Activated naive CD4-positive, alpha-beta T cell treated with anti-CD3 and anti-CD28 coated beads for 36 hours (primary cell): Measurements from ENCODE around the gene PPARA. TPM values are rescaled to one million over a fixed set of nuclear protein-coding genes. Genes with fewer than 3 reads are reported as not detected.

Source experiments
- CTCF ChIA-PET: fragments of 350-600 bp; sonication (Branson Sonifier 250); formaldehyde crosslinking; loops from one replicate; lab custom pipeline; 2021; ENCODE audit warnings: antibody characterized with exemption; lab: Charles Lee
- DNase-seq: peaks from one replicate; pipeline ENCODE4 v3.0.0-alpha.2; 2020
- H3K27ac Mint-ChIP-seq: one replicate; pipeline ENCODE4 v1.8.0; 2021; ENCODE audit warnings: mild to moderate bottlenecking, mixed read lengths
- H3K27me3 Mint-ChIP-seq: one replicate; pipeline ENCODE4 v1.8.0; 2021; ENCODE audit warnings: low read depth, mixed read lengths
- H3K36me3 Mint-ChIP-seq: one replicate; pipeline ENCODE4 v1.8.0; 2021; ENCODE audit warnings: low read depth, mixed read lengths
- H3K4me1 Mint-ChIP-seq: one replicate; pipeline ENCODE4 v1.8.0; 2021; ENCODE audit warnings: low read depth, mixed read lengths
- H3K4me3 Mint-ChIP-seq: one replicate; pipeline ENCODE4 v1.8.0; 2021; ENCODE audit warnings: mild to moderate bottlenecking, moderate library complexity, mixed read lengths
- H3K9me3 Mint-ChIP-seq: one replicate; pipeline ENCODE4 v1.8.0; 2021; ENCODE audit warnings: mixed read lengths
- intact Hi-C: fragments of 100-400 bp; cut with micrococcal nuclease; formaldehyde crosslinking; loops from one replicate; pipeline ENCODE4 v1.15.1; 2023
- total RNA-seq, 2 experiments: library from RNA; stranded (reverse); gene quantifications; one replicate each; pipeline ENCODE4 v1.2.3, GENCODE V29; 2021

PPARA gene
- 1 to 10 TPM; 4.9 to 6.5 TPM for total RNA-seq

- intact Hi-C loops, result no loop called here
- CTCF ChIA-PET, result no interaction called here
- H3K36me3 Mint-ChIP-seq, result peaks cover 3% of the 10 kb centered on the region
Measured at GRCh38 chr22:46150034-46150654, at the start of gene PPARA. Gene PPARA (plus strand): TSS chr22:46150526. CDS start chr22:46198384, 47,858 bp downstream.

DNA sequence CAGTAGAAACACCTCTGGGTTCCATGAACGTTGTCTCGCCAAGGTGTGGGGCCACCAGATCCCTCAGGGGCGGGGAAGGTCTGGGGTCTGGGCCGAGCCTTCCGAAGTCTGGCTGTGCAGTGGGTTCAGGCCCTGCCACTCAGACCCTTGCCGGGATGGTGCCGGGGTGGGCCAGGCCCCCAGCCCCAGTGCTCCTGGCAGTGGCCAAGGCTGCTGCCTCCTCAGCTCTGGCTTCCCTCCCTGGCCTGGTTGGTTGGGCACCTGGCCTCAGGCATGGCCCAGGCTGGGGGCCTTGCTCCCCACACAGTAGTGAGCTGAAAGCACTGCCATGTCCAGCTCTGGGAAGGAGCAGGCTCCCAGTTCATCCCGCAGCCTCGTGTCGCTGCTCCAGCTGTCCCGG, 48.2 kb upstream of the PPARA start:
- H3K9me3 Mint-ChIP-seq, result no peaks in the 10 kb centered on the region

More at GRCh38 chr22:46150034-46150654, at the start of gene PPARA:
- DNase-seq, result peak; percentile 79
- H3K27me3 Mint-ChIP-seq, result peaks cover 8% of the 10 kb centered on the region
- peak within 1 kb of the TSS; percentile 76 for H3K4me3 Mint-ChIP-seq
- H3K27ac Mint-ChIP-seq, result no peak within 1 kb of the TSS
- peaks cover 10% of the 10 kb centered on the region for H3K4me1 Mint-ChIP-seq
- H3K9me3 Mint-ChIP-seq, result no peaks in the 10 kb centered on the region

GRCh38 chr22:46102752-46103151, 47.6 kb upstream of the PPARA start:
- CTCF ChIA-PET, result no interaction called here
- H3K27me3 Mint-ChIP-seq, result no peaks in the 10 kb centered on the region
- no peak for DNase-seq
- H3K4me3 Mint-ChIP-seq, result no peak overlapping the region
- H3K27ac Mint-ChIP-seq, result no peak overlapping the region
- no peaks in the 10 kb centered on the region for H3K9me3 Mint-ChIP-seq
- H3K36me3 Mint-ChIP-seq, result no peaks in the 10 kb centered on the region
- intact Hi-C loops, result no loop called here
- H3K4me1 Mint-ChIP-seq, result no peaks in the 10 kb centered on the region

More for the DNA sequence above, 48.2 kb upstream of the PPARA start:
- CTCF ChIA-PET, result no interaction called here
- Mint-ChIP-seq H3K27ac (no peak overlapping the region), H3K4me1 (no peaks in the 10 kb centered on the region), H3K4me3 (no peak overlapping the region), H3K36me3 (no peaks in the 10 kb centered on the region), H3K27me3 (no peaks in the 10 kb centered on the region)
- intact Hi-C loops, result no loop called here
- no peak for DNase-seq

- no peaks in the 10 kb centered on the region for H3K9me3 Mint-ChIP-seq
- DNase-seq, result no peak
- H3K4me3 Mint-ChIP-seq, result no peak overlapping the region
- no peaks in the 10 kb centered on the region for H3K36me3 Mint-ChIP-seq
- CTCF ChIA-PET, result no interaction called here
- intact Hi-C loops, result no loop called here
- H3K4me1 Mint-ChIP-seq, result no peaks in the 10 kb centered on the region
- no peaks in the 10 kb centered on the region for H3K27me3 Mint-ChIP-seq
- no peak overlapping the region for H3K27ac Mint-ChIP-seq
Measured at GRCh38 chr22:46103181-46103580, 47.1 kb upstream of the PPARA start.

DNA sequence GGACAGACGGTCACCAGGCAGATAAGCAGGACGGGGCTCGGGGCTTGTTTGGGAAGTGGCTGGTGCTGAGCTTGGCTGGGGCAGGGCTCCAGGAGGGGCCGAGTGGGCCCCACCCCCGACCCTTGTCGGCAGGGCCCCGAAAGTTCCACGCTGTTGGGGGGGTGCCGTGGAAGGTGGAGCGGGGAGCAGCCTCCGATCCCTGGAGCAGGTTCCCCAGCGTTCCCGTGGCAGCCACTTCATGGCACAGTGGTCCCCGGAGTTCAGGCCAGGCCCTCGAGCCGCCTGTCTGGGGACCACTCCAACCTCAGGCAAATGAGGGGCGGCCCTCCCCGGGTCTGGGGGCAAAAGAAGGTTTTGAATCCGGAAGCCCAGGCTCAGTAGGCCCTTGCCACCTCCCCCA, 46.7 kb upstream of the PPARA start:
- Mint-ChIP-seq H3K36me3 (no peaks in the 10 kb centered on the region), H3K9me3 (no peaks in the 10 kb centered on the region), H3K4me1 (no peaks in the 10 kb centered on the region), H3K4me3 (no peak overlapping the region), H3K27ac (no peak overlapping the region), H3K27me3 (no peaks in the 10 kb centered on the region)
- intact Hi-C loops, result no loop called here
- DNase-seq, result no peak
- CTCF ChIA-PET, result no interaction called here

- CTCF ChIA-PET, result no interaction called here
- intact Hi-C loops, result no loop called here
- no peak overlapping the region for H3K4me3 Mint-ChIP-seq
- no peak for DNase-seq
- H3K9me3 Mint-ChIP-seq, result no peaks in the 10 kb centered on the region
- H3K27me3 Mint-ChIP-seq, result no peaks in the 10 kb centered on the region
- no peaks in the 10 kb centered on the region for H3K4me1 Mint-ChIP-seq
- no peaks in the 10 kb centered on the region for H3K36me3 Mint-ChIP-seq
- H3K27ac Mint-ChIP-seq, result no peak overlapping the region
Measured at GRCh38 chr22:46104170-46104880, 46.0 kb upstream of the PPARA start.

DNA sequence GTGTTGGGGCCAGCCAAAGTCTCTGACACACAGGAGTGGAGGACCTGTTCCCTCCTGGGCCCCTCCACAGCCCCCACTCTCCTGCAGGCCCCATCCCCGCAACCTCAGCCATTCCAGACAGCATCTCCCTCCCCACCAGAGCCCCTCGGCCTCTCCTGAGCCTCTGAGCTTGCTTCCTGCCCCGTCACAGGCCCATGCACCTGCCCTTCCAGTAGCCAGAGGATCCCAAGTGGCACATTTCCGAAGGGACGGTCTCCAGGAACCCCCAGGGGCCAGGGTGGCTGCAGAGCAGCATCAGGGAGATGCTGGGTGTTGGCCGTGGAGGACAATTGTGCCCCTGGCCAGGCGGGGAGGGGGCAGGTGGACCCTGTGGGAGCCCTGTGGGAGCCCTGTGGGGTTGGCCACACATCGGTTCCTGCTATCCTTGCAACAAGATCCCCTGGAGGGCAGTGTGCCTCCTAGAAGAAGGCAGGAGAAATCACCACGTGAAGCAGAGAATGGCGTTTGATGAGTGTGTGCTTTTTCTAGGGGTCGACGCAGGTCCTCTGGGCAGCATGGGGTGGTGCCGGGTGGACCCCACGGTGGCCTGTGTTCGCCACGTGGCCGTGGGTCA, 45.3 kb upstream of the PPARA start:
- H3K4me3 Mint-ChIP-seq, result no peak overlapping the region
- no peaks in the 10 kb centered on the region for H3K36me3 Mint-ChIP-seq
- H3K4me1 Mint-ChIP-seq, result no peaks in the 10 kb centered on the region
- no peak for DNase-seq
- no peak overlapping the region for H3K27ac Mint-ChIP-seq
- no peaks in the 10 kb centered on the region for H3K27me3 Mint-ChIP-seq
- CTCF ChIA-PET, result no interaction called here
- no peaks in the 10 kb centered on the region for H3K9me3 Mint-ChIP-seq
- intact Hi-C loops, result no loop called here

DNA sequence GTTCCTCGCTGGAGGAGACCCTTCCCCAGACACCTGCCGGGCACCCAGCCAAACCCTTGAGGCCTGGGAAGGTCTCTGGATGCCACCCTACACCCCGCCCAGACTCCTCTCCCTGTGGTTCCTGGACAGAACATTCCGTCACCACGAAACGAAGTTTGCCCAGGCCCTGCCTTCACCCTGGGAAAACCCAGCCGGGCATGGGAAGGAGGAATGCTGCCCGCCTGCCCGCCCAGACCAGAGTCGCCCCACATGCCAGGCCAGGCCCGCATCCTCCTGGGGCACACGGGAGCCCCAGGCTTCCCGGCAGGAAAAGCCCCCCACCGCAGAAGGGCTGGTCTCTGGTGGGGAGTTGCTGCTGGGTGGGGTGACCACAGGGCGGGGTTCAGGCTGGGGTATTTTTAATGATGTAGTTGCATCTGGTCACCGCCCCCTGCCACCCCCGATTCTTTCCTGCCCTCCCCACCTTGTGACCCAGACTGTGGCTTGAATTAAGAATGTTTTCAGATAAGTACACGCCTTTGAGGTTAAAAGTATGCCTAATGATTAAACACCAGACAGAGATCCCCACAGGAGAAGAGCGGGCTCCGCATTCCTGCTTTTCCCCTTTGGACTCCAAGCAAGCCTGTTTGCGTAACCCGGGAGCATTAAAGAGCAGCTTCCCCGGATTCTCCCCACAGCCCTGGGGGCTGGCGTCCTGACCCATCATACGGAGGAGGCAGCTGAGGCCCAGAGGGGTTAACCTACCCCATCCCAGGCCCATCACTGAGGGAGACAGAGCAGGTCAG, 44.6 kb upstream of the PPARA start:
- DNase-seq, result no peak
- Mint-ChIP-seq H3K27me3 (no peaks in the 10 kb centered on the region), H3K36me3 (no peaks in the 10 kb centered on the region), H3K9me3 (no peaks in the 10 kb centered on the region), H3K4me3 (no peak overlapping the region), H3K27ac (no peak overlapping the region), H3K4me1 (no peaks in the 10 kb centered on the region)
- intact Hi-C loops, result no loop called here
- CTCF ChIA-PET, result no interaction called here

DNA sequence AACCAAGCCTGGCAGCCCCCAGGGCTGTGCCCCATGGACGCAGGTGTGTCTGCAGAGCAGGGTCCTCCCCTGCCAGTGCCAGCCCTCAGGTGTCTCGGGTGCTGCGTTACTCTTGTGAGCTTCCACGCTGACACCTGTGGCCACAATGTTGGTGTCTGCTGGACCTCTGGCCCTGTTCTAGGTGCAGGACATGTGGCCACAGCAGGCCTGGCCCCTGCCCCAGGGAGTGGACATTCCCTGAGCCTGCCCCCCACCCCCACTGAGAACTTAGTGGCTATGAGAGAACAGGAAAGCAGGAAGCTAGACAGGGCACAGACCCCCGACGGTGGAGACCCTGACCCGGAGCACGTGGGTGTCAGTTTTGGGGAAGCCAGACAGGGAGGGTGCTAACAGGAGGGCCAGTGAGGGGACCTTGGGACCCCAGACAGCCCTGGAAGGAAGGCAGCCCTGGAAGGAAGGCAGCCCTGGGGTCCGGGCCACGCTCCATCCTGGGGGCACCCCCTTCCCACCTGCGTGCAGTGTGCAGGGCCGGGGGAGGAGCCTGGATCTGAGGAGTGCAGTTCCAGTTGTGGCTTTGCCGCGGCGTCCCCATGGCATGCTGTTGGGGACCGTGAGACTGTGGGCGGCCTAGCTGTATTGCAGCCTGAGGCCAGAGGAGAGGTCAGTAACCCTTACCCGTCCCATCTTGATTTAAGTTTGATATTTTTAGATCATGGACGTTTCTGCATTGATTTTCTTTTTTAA, 43.9 kb upstream of the PPARA start:
- Mint-ChIP-seq H3K27ac (no peak overlapping the region), H3K4me3 (no peak overlapping the region), H3K9me3 (no peaks in the 10 kb centered on the region), H3K27me3 (no peaks in the 10 kb centered on the region), H3K36me3 (no peaks in the 10 kb centered on the region), H3K4me1 (no peaks in the 10 kb centered on the region)
- no peak for DNase-seq
- CTCF ChIA-PET, result no interaction called here
- intact Hi-C loops, result no loop called here

GRCh38 chr22:46107089-46107664, 43.1 kb upstream of the PPARA start:
- Mint-ChIP-seq H3K4me3 (no peak overlapping the region), H3K27me3 (no peaks in the 10 kb centered on the region), H3K27ac (no peak overlapping the region), H3K4me1 (no peaks in the 10 kb centered on the region), H3K36me3 (no peaks in the 10 kb centered on the region), H3K9me3 (no peaks in the 10 kb centered on the region)
- no peak for DNase-seq
- intact Hi-C loops, result no loop called here
- CTCF ChIA-PET, result interaction anchor here (1.3 kb wide), 1 partner anchor 101 kb away, joined by 4 read pairs; no protein-coding TSS in a partner anchor

DNA sequence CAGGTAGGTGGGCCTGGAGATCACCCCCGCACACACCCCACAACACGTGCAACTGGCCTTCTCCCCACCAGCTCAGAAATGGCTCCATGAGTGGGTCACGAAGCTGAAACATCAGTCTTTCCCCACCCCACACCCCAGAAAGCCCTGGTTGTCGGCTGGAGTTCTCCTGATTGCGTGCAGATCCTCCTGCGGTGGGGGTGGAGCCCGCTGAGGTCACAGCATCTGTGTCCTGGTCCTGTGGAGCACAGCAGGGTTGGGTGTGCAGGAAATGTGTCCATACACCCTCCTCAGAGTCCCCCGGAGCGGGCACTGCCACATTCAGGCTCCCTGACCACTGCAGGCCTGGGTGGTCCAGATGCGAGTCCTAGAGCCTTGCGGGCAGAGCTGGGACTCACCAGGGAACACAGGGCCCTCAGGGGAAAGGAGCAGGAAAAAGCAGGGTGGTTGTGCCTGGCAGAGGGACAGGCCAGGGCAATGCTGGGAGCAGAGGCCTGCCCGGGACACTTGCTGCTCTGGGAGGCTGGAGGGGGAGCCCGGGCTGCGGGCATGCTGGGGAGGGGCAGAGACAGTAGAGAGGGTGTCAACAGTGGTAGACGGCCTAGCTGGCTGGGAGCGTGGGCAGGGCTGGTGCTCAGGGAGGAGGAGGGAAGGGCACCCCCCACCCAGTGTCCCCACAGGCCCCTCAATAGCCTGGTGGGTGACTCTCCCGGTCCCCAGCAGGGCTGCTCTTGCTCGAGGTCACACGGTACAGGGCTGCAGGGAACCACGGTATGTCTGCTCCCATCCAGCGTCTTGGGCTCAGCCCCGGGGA, 42.4 kb upstream of the PPARA start:
- no peak for DNase-seq
- Mint-ChIP-seq H3K36me3 (no peaks in the 10 kb centered on the region), H3K4me3 (no peak overlapping the region), H3K27ac (no peak overlapping the region), H3K27me3 (no peaks in the 10 kb centered on the region), H3K4me1 (no peaks in the 10 kb centered on the region), H3K9me3 (no peaks in the 10 kb centered on the region)
- intact Hi-C loops, result no loop called here
- CTCF ChIA-PET, result interaction anchor here (1.3 kb wide), 1 partner anchor 102 kb away, joined by 4 read pairs; no protein-coding TSS in a partner anchor
